GM12878 (cell line): ENCODE results near the gene SLC2A5.

Source experiments
- CBX3 ChIP-seq: fragments of 200-600 bp; sonication (generic); IDR thresholded peaks from 2 replicates; pipeline ENCODE4 v1.6.1; 2016; ENCODE audit warnings: low read depth, borderline replicate concordance
- CREB1 ChIP-seq: IDR thresholded peaks from 2 replicates; pipeline ENCODE4 v1.6.1; 2012; ENCODE audit warnings: low read depth, mild to moderate bottlenecking, inconsistent platforms
- EZH2 ChIP-seq: IDR thresholded peaks from 2 replicates; pipeline ENCODE4 v1.6.1; 2012; ENCODE audit warnings: low read depth, mild to moderate bottlenecking, control low read depth, inconsistent platforms, low read length, borderline replicate concordance; ENCODE audit not compliant: control insufficient read depth
- JUND ChIP-seq: IDR thresholded peaks from 2 replicates; pipeline ENCODE4 v1.6.1; 2012; ENCODE audit warnings: low read depth, mild to moderate bottlenecking, low read length, improper control_type of control experiment, moderate library complexity
- NKRF ChIP-seq: fragments of 450-650 bp; conservative IDR thresholded peaks from 2 replicates; pipeline ENCODE4 v1.6.1; 2017; ENCODE audit warnings: mild to moderate bottlenecking, moderate library complexity
- POLR2A ChIP-seq: IDR thresholded peaks from 2 replicates; pipeline ENCODE4 v1.6.1; 2011; ENCODE audit warnings: low read depth, mild to moderate bottlenecking, low read length
- SREBF1 ChIP-seq: IDR thresholded peaks from 2 replicates; pipeline ENCODE4 v1.6.1; 2012; ENCODE audit warnings: mild to moderate bottlenecking, low read length
- TF ChIP-seq, protein P1 (sequence below): IDR thresholded peaks from 2 replicates; pipeline ENCODE4 v1.6.1; 2012; ENCODE audit warnings: low read depth, low read length, improper control_type of control experiment

DNA sequence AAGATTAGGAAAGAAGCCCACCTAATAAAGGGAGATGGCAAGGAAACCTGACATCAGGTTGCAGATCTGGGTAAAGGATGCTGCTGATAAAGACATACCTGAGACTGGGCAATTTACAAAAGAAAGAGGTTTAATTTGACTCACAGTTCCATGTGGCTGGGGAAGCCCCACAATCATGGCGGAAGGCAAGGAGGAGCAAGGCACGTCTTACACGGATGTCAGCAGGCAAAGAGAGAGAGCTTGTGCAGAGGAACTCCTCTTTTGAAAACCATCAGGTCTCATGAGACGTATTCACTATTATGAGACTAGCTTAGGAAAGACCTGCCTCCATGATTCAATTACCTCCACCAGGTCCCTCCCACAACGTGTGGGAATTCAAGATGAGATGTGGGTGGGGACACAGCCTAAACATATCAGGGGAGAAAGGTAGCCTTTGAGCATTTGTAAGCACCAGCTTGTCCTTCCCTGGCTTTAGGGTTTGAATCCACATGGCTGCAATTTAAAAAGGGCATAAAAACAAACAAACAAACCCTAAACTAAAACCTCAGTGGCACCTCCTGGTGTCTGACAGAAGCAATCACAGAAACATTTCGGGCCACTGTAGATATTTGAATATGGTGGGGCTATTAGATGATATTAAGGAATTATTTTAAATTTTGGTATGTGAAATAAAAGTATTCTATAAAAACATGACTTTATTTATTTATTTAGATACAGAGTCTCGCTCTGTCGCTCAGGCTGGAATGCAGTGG lies 76.3 kb downstream of the SLC2A5 start:
- TF ChIP-seq, protein P1, sequence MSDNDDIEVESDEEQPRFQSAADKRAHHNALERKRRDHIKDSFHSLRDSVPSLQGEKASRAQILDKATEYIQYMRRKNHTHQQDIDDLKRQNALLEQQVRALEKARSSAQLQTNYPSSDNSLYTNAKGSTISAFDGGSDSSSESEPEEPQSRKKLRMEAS: no peak
- TF ChIP-seq NKRF: no peak
- TF ChIP-seq CBX3: no peak
- TF ChIP-seq SREBF1: no peak
- no peak for TF ChIP-seq CREB1
- TF ChIP-seq JUND: no peak
- TF ChIP-seq EZH2: no peak
- no peak for TF ChIP-seq POLR2A
